ENCODE measurements around the gene BNC1. TPM values are rescaled to one million over a fixed set of nuclear protein-coding genes. Genes with fewer than 3 reads are reported as not detected.
"Not testable (repeated sequence)": the region's sequence is repeated elsewhere in the genome, so short reads cannot be mapped to it uniquely, and the experiment has no call there.

Gene BNC1
- total RNA-seq, 4 donors from 2014 or later, result 0.11 to 0.83 (median 0.19) TPM; not detected in 1

- Histone ChIP-seq H3K4me3 (no peak overlapping the region), H3K9me3 (no peaks in the 10 kb centered on the region), H3K36me3 (no peaks in the 10 kb centered on the region), H3K4me1 (no peaks in the 10 kb centered on the region), H3K27me3 (peaks cover 0 to 29% (median 0%) of the 10 kb centered on the region in 4 donors), H3K27ac (replicated peaks in 1 of 4) (no peak overlapping the region)
- 9% methylated on average over 1 of the region's 1 CpG for whole genome bisulfite sequencing
- intact Hi-C loops (cut with DNase I), result no loop called here
- TF ChIP-seq, protein P1, sequence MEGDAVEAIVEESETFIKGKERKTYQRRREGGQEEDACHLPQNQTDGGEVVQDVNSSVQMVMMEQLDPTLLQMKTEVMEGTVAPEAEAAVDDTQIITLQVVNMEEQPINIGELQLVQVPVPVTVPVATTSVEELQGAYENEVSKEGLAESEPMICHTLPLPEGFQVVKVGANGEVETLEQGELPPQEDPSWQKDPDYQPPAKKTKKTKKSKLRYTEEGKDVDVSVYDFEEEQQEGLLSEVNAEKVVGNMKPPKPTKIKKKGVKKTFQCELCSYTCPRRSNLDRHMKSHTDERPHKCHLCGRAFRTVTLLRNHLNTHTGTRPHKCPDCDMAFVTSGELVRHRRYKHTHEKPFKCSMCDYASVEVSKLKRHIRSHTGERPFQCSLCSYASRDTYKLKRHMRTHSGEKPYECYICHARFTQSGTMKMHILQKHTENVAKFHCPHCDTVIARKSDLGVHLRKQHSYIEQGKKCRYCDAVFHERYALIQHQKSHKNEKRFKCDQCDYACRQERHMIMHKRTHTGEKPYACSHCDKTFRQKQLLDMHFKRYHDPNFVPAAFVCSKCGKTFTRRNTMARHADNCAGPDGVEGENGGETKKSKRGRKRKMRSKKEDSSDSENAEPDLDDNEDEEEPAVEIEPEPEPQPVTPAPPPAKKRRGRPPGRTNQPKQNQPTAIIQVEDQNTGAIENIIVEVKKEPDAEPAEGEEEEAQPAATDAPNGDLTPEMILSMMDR (IDR thresholded peaks at IDR 0.05), result no peak
- TF ChIP-seq POLR2A (IDR thresholded peaks at IDR 0.05; ENCODE audit: low read depth), result no peak
- TF ChIP-seq EP300 (IDR thresholded peaks at IDR 0.05), result no peak
- TF ChIP-seq POLR2AphosphoS5 (IDR thresholded peaks at IDR 0.05), result no peak
- no peak for DNase-seq (ENCODE audit: extremely low spot score)
Observed at GRCh38 chr15:83270176-83270575, 14.3 kb downstream of the BNC1 start.

DNA sequence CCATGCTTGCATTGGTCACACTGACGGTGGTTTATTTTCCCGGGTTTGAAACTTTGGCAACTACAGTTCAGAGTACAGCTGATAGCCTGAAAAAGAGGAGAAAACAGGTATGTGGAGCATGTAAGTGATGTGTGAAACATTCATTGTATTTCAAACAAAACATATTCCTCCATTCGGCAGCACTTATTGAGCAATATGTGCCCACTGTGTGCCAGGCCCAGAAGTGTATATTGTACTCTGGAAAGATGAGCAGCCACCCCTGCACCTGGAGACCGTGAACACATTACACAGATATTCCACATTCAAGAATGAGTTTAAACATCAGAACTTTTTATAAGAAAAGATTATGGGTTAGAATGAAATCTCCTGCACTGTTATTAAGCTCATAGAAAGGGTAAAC is 16.3 kb downstream of the BNC1 start:
- Histone ChIP-seq H3K4me1 (no peaks in the 10 kb centered on the region), H3K27ac (replicated peaks in 1 of 4) (no peak overlapping the region), H3K36me3 (no peaks in the 10 kb centered on the region), H3K9me3 (no peaks in the 10 kb centered on the region), H3K4me3 (no peak overlapping the region), H3K27me3 (peaks cover 0 to 15% (median 0%) of the 10 kb centered on the region in 4 donors)
- intact Hi-C loops (cut with DNase I), result no loop called here
- TF ChIP-seq POLR2AphosphoS5 (IDR thresholded peaks at IDR 0.05) (no peak), EP300 (IDR thresholded peaks at IDR 0.05) (no peak), POLR2A (IDR thresholded peaks at IDR 0.05; ENCODE audit: low read depth) (no peak)
- TF ChIP-seq, protein P1 (IDR thresholded peaks at IDR 0.05), result no peak
- 78% methylated on average over 4 of the region's 4 CpGs for WGBS
- DNase-seq (ENCODE audit: extremely low spot score), result peak; percentile 57

- intact Hi-C loops (cut with DNase I), result no loop called here
- Histone ChIP-seq H3K36me3 (no peaks in the 10 kb centered on the region), H3K9me3 (no peaks in the 10 kb centered on the region), H3K4me3 (no peak overlapping the region), H3K27ac (replicated peaks in 1 of 4) (no peak overlapping the region), H3K4me1 (no peaks in the 10 kb centered on the region), H3K27me3 (peaks cover 0 to 9% (median 0%) of the 10 kb centered on the region in 4 donors)
- no peak for TF ChIP-seq EP300 (IDR thresholded peaks at IDR 0.05)
- no peak for TF ChIP-seq POLR2A (IDR thresholded peaks at IDR 0.05; ENCODE audit: low read depth)
- TF ChIP-seq, protein P1 (IDR thresholded peaks at IDR 0.05), result no peak
- TF ChIP-seq POLR2AphosphoS5 (IDR thresholded peaks at IDR 0.05), result no peak
- 78% methylated on average over 7 of the region's 7 CpGs for WGBS
- no peak for DNase-seq (ENCODE audit: extremely low spot score)
Observed at GRCh38 chr15:83262594-83263315, 21.7 kb downstream of the BNC1 start.

GRCh38 chr15:83262181-83262580 is 22.3 kb downstream of the BNC1 start:
- H3K36me3 ChIP-seq; intact Hi-C loops (cut with DNase I); H3K4me1 ChIP-seq; H3K27ac ChIP-seq (replicated peaks in 1 of 4); H3K4me3 ChIP-seq; DNase-seq (ENCODE audit: extremely low spot score); H3K9me3 ChIP-seq: not testable (repeated sequence)
- peaks cover 0 to 14% (median 0%) of the 10 kb centered on the region in 4 donors for H3K27me3 ChIP-seq
- 85% methylated on average over 6 of the region's 6 CpGs for WGBS

GRCh38 chr15:83250781-83251180 is 33.7 kb downstream of the BNC1 start:
- Histone ChIP-seq H3K27me3 (peaks cover 0 to 50% (median 0%) of the 10 kb centered on the region in 4 donors), H3K4me3 (no peak overlapping the region), H3K27ac (replicated peaks in 1 of 4) (no peak overlapping the region), H3K36me3 (no peaks in the 10 kb centered on the region), H3K4me1 (peaks cover 0 to 5% (median 2%) of the 10 kb centered on the region in 4 donors), H3K9me3 (no peaks in the 10 kb centered on the region)
- no peak for TF ChIP-seq EP300 (IDR thresholded peaks at IDR 0.05)
- intact Hi-C loops (cut with DNase I), result loop anchor here (5.0 kb wide), 1 partner anchor 307 kb away; no protein-coding TSS in a partner anchor
- DNase-seq (ENCODE audit: extremely low spot score), result no peak

- no peaks in the 10 kb centered on the region for H3K9me3 ChIP-seq
- WGBS, result 39% methylated on average over 3 of the region's 3 CpGs
- no peaks in the 10 kb centered on the region for H3K36me3 ChIP-seq
- peaks cover 0 to 5% (median 2%) of the 10 kb centered on the region in 4 donors for H3K4me1 ChIP-seq
- no peak for DNase-seq (ENCODE audit: extremely low spot score)
- H3K27me3 ChIP-seq, result peaks cover 0 to 47% (median 0%) of the 10 kb centered on the region in 4 donors
- H3K27ac ChIP-seq (replicated peaks in 1 of 4), result no peak overlapping the region
- no peak overlapping the region for H3K4me3 ChIP-seq
- intact Hi-C loops (cut with DNase I), result loop anchor here (2.0 to 5.0 kb wide), 2 partner anchors 128 to 190 kb away; no protein-coding TSS in a partner anchor
- TF ChIP-seq EP300 (IDR thresholded peaks at IDR 0.05) (no peak), POLR2AphosphoS5 (IDR thresholded peaks at IDR 0.05) (no peak), POLR2A (IDR thresholded peaks at IDR 0.05; ENCODE audit: low read depth) (no peak)
- TF ChIP-seq, protein P1 (IDR thresholded peaks at IDR 0.05), result no peak
Observed at GRCh38 chr15:83249030-83249343, 35.5 kb downstream of the BNC1 start.

Measured in esophagus muscularis mucosa (tissue), 4 donors.